M059J (cell line): Measurements from ENCODE around the gene CDH6. TPM values are rescaled to one million over a fixed set of nuclear protein-coding genes. Genes with fewer than 3 reads are reported as not detected.

Experiments used
- DNase-seq: peaks from one replicate; pipeline ENCODE4 v3.0.0-alpha.2; 2012; ENCODE audit warnings: low read depth
- total RNA-seq: library from RNA; depleted of rRNA; stranded (reverse); fragments of >200 nt; shearing (Covaris generic); gene quantifications from 2 replicates; pipeline ENCODE4 v1.2.3, GENCODE V29; 2014

Gene CDH6
- total RNA-seq, 1 experiment from 2014 or later, result 8.9 TPM

DNA sequence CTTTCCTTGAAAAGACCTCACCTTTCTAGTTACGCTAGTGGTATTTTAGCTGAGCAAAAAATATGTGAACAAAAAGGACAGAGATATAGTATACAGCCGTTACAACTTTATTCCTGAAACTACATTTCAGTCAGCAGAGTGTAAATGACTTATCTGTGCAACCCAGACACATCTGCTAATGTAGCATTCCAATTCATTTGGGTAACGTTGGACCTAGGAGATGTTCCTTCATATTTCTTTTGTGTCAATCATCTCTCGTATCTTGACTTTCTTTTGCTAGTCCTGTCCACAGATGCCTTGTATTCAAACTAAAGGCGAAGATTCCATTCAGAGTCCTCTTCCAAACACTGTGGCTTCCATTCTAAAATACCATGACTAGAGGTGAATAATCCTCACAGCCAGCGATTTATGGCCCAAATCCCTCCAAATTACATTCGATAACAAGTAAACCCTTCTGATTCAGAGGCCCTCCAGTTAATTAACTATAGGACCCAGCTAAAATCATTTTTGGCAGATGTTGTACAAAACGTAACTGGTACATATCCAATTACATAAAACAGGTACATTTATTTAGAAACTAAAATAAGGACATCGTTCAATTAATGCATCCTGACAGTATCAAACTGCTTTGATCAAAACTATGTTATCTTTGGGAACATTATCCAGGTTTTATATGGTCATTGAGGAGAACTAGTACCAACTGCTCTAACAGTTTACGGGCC lies 182.7 kb downstream of the CDH6 start:
- no peak for DNase-seq

DNA sequence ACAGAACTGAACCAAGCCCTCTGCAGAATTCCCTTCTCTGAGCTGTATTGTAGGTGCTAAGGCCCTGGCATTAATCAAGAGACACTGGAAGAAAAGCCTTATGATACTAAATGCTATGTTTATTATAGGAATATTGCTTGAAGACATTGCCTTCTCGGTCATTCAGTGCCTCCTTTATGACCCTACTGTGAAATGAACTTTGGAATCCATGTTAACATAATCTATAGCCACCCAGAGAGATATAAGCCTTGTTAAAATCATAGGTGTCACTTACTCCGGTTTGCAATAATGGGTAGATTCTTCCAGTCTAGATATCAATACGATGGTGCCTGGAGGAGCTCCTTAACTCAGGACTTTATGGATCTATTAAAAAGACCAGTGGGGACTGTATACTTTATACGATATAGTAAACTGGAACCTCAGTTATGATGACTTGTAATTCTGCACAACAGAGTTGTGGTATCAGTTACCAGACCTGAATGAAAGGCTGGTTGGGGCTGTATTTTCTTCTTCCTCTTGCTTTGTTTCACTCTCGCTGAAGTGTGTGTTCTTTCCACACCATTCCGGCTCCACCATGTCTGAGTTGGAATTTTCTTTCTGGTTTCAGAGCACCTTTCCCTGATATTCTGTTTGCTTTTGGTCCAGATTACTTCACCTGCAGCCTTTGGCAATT lies 183.9 kb downstream of the CDH6 start:
- no peak for DNase-seq

- no peak for DNase-seq
Measured at GRCh38 chr5:31378136-31378535, 184.7 kb downstream of the CDH6 start.
